AG08396 (cell line): ENCODE results near the gene PPP6R2.

ENCODE experiments used
- DNase-seq: peaks from one replicate; pipeline ENCODE4 v3.0.0; 2012; ENCODE audit warnings: low spot score, mixed read lengths

Gene PPP6R2

GRCh38 chr22:50434849-50435248 lies 91.7 kb downstream of the PPP6R2 start:
- no peak for DNase-seq

- DNase-seq: no peak
These were observed 92.3 kb downstream of the PPP6R2 start for GRCh38 chr22:50435291-50436014.

- no peak for DNase-seq
These were observed 93.1 kb downstream of the PPP6R2 start for GRCh38 chr22:50436015-50436830.

GRCh38 chr22:50436841-50437341 lies 93.8 kb downstream of the PPP6R2 start:
- DNase-seq: no peak

- no peak for DNase-seq
These were observed 94.6 kb downstream of the PPP6R2 start for GRCh38 chr22:50437511-50438304.

- no peak for DNase-seq
These were observed 95.5 kb downstream of the PPP6R2 start for GRCh38 chr22:50438305-50439275.

GRCh38 chr22:50439314-50439870 lies 96.3 kb downstream of the PPP6R2 start:
- no peak for DNase-seq

- DNase-seq: no peak
These were observed 96.8 kb downstream of the PPP6R2 start for GRCh38 chr22:50439871-50440331.

- no peak for DNase-seq
These were observed 97.6 kb downstream of the PPP6R2 start for GRCh38 chr22:50440544-50441249.

- DNase-seq: no peak
These were observed 98.4 kb downstream of the PPP6R2 start for GRCh38 chr22:50441428-50441993.

GRCh38 chr22:50443197-50443596 lies 100.1 kb downstream of the PPP6R2 start:
- DNase-seq: no peak

- DNase-seq: no peak
These were observed 100.9 kb downstream of the PPP6R2 start for GRCh38 chr22:50443801-50444625.

- peak; percentile 91 for DNase-seq
These were observed 101.5 kb downstream of the PPP6R2 start for GRCh38 chr22:50444663-50445062.

GRCh38 chr22:50445071-50445879 lies 102.1 kb downstream of the PPP6R2 start:
- DNase-seq: no peak

GRCh38 chr22:50445880-50446707 lies 103.0 kb downstream of the PPP6R2 start:
- DNase-seq: no peak

GRCh38 chr22:50446708-50447575 lies 103.8 kb downstream of the PPP6R2 start:
- DNase-seq: no peak
